ENCODE measurements around the gene HES4.
"Not testable (repeated sequence)": the region's sequence is repeated elsewhere in the genome, so short reads cannot be mapped to it uniquely, and the experiment has no call there.

The HES4 gene

DNA sequence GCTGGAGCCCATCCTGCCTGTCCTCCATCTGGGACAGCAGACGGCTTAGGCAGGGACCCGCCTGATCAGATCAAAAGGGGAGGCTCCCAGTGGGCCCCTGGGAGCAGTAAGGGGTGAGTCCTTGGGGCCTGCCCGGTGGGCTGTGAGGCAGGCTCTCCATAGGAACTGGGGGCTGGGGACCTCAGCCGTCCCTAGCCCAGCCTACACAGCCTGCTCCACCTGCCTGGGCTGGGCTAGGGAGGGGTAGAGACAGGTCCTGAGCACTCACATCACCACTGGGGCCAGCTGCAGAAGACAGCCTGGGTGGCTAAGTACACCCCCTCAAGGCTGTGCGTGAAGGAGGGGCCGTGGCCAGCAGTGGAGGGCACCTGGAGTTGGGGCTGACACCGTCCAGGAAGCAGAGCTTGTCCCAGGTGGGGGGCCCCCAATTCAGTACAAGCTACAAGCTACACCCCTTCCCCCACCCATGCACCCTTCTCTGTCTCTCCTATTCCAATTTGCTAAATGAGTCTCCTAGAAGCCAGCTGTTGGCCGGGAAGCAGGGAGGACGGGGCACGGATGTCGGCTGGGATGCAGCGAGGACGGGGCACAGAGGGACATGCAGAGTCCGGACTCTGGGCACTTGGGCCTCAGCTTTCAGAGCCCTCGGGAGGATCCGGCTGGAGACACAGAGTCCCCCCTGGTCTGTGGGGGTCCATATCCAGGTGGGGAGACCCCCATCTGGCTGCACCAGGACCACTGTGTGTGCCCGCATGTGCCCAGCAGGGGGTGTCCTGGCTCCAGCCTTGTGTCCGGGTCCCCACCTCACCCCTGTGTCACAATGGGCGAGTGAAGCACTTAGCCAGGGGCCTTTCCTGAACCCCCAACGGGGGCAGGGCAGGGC lies 15.1 kb upstream of the HES4 start:
- peak; percentile 49 for TF ChIP-seq CTCF (IDR thresholded peaks at IDR 0.05; ENCODE audit: extremely low read depth, insufficient read depth, missing control alignments)
- no peak for DNase-seq (ENCODE audit: low spot score)
- in situ Hi-C loops (cut with MboI; ENCODE audit: low pct_unique_long_range_greater_than_20kb, low sequenced_read_pairs, unreplicated experiment), result no loop called here

DNA sequence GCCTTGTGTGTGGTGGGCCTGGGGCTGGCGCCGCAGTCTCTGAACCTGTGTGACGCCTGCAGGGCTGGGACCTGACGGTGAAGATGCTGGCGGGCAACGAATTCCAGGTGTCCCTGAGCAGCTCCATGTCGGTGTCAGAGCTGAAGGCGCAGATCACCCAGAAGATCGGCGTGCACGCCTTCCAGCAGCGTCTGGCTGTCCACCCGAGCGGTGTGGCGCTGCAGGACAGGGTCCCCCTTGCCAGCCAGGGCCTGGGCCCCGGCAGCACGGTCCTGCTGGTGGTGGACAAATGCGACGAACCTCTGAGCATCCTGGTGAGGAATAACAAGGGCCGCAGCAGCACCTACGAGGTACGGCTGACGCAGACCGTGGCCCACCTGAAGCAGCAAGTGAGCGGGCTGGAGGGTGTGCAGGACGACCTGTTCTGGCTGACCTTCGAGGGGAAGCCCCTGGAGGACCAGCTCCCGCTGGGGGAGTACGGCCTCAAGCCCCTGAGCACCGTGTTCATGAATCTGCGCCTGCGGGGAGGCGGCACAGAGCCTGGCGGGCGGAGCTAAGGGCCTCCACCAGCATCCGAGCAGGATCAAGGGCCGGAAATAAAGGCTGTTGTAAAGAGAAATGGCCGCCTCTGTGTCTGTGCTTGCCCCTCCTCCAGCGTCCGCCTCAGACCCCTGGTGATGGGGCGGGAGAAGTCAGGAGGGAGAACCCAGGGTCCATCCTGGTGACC lies 14.2 kb upstream of the HES4 start:
- no peak for DNase-seq (ENCODE audit: low spot score)
- no peak for TF ChIP-seq CTCF (IDR thresholded peaks at IDR 0.05; ENCODE audit: extremely low read depth, insufficient read depth, missing control alignments)
- in situ Hi-C loops (cut with MboI; ENCODE audit: low pct_unique_long_range_greater_than_20kb, low sequenced_read_pairs, unreplicated experiment), result no loop called here

DNA sequence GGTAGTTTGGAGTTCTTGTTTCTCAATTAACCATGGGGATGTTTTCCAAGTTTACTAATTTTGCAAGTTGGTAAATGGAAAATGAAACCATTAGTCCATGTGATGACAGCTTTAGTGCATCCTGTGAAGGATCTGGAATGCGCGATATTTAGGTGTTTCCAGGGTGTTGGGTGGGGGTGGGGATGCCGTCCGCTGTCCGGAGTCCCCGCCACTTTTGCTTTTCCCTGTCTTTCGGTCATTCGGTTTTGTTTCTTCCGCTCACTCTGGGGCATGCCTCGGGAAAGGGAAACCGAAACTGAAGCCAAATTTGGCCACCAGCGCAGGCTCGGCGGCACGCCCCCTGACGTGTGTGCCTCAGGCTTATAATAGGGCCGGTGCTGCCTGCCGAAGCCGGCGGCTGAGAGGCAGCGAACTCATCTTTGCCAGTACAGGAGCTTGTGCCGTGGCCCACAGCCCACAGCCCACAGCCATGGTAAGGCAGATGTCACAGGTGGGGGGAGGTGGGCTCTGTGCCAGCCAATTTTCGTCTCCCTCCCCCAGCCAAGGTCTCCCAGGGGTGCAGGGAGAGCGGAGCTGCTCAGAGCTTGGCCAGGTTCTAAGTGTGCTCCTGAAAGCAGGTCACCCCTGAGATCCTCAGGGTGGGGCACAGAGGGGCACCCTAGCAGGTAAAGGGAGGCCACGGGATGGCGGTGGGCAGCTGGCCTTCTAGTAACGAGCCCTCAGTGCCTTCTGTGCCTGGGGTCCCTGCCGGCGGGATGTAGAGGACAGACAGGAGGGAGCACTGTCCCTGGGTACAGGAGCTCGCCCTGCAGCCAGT lies 13.4 kb upstream of the HES4 start, which contains the start of gene ISG15:
Gene ISG15 (plus strand): TSS at position 393 of the 817 bp plus-strand sequence. CDS start 77 bp downstream, at position 470.
- no peak for TF ChIP-seq CTCF (IDR thresholded peaks at IDR 0.05; ENCODE audit: extremely low read depth, insufficient read depth, missing control alignments)
- DNase-seq (ENCODE audit: low spot score), result peak; percentile 84
- in situ Hi-C loops (cut with MboI; ENCODE audit: low pct_unique_long_range_greater_than_20kb, low sequenced_read_pairs, unreplicated experiment), result no loop called here

DNA sequence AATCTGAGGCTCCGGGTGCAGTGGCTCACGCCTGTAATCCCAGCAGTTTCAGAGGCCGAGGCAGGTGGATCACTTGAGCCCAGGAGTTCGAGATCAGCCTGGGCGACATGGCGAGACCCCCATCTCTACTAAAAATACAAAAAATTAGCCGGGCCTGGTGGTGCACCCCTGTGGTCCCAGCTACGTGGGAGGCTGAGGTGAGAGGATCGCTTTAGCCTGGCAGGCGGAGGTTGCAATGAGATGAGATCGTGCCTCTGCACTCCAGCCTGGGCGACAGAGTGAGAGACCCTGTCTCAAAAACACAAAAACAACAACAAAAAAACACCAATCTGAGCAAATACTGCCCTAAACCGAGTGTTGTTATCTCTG lies 12.8 kb upstream of the HES4 start:
- in situ Hi-C loops (cut with MboI; ENCODE audit: low pct_unique_long_range_greater_than_20kb, low sequenced_read_pairs, unreplicated experiment), result not testable (repeated sequence)

GRCh38 chr1:1011396-1011949 lies 11.6 kb upstream of the HES4 start:
- in situ Hi-C loops (cut with MboI; ENCODE audit: low pct_unique_long_range_greater_than_20kb, low sequenced_read_pairs, unreplicated experiment), result no loop called here
- TF ChIP-seq CTCF (IDR thresholded peaks at IDR 0.05; ENCODE audit: extremely low read depth, insufficient read depth, missing control alignments), result no peak

More for the DNA sequence above, 12.8 kb upstream of the HES4 start:
- DNase-seq (ENCODE audit: low spot score), result not testable (repeated sequence)

GRCh38 chr1:1010131-1010530 lies 10.2 kb upstream of the HES4 start:
- in situ Hi-C loops (cut with MboI; ENCODE audit: low pct_unique_long_range_greater_than_20kb, low sequenced_read_pairs, unreplicated experiment); DNase-seq (ENCODE audit: low spot score): not testable (repeated sequence)

More at GRCh38 chr1:1011396-1011949, 11.6 kb upstream of the HES4 start:
- DNase-seq (ENCODE audit: low spot score), result no peak
